Measurements from ENCODE around the gene RELT. TPM values are rescaled to one million over a fixed set of nuclear protein-coding genes. Genes with fewer than 3 reads are reported as not detected.

RELT gene
- total and polyA plus RNA-seq, 2 donors (not counting 1 experiment from before 2014, with no cell fraction given), result 0.33 to 0.70 TPM

DNA sequence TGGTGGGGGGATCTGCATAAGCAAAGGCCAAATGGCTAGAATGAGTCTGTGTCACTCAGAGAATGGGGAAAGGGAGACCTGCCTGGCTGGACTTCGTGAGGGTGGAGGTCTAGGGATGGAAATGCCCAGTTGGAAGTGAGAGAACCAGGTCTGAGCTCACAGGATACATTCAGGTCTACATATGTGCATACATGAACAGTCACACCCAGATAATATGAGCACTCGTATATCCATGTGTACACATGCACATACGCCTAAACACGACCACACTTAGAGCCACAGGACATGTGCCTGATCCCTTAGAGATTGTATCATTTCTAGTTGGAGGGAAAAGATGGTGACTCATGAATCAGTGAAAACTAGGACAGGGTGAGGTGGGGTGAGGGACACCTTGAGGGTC is 21.1 kb upstream of the RELT start:
- Histone ChIP-seq H3K27me3 (ENCODE audit: control insufficient read depth, insufficient read depth, low read length) (no peaks in the 10 kb centered on the region), H3K9me3 (ENCODE audit: control insufficient read depth, insufficient read depth, low read depth, low read length) (no peaks in the 10 kb centered on the region), H2AFZ (ENCODE audit: low read length) (no peak overlapping the region), H3K4me3 (replicated peaks in 1 of 4; ENCODE audit: control extremely low read depth in 1 of 4, insufficient read depth in 1 of 4, low read depth in 3 of 4, low read length in 4 of 4) (no peak overlapping the region), H3K36me3 (ENCODE audit: control insufficient read depth, insufficient read depth, low read length) (peaks cover 47% of the 10 kb centered on the region), H3K9ac (ENCODE audit: insufficient read depth, low read length) (no peak overlapping the region), H4K20me1 (ENCODE audit: control insufficient read depth, extremely low read depth, insufficient read depth, low read length) (no peaks in the 10 kb centered on the region), H3K4me2 (ENCODE audit: extremely low read depth, insufficient read depth, low read length) (no peak overlapping the region), H3K4me1 (ENCODE audit: control insufficient read depth, extremely low read depth, insufficient read depth, low read length) (peaks cover 33% of the 10 kb centered on the region), H3K79me2 (ENCODE audit: control insufficient read depth, insufficient read depth, low read length) (peaks cover 4% of the 10 kb centered on the region), H3K27ac (ENCODE audit: insufficient read depth, low read length) (no peak overlapping the region)
- no peak for TF ChIP-seq EZH2 (IDR thresholded peaks at IDR 0.05; ENCODE audit: low read length, missing control alignments)
- TF ChIP-seq, protein P1, sequence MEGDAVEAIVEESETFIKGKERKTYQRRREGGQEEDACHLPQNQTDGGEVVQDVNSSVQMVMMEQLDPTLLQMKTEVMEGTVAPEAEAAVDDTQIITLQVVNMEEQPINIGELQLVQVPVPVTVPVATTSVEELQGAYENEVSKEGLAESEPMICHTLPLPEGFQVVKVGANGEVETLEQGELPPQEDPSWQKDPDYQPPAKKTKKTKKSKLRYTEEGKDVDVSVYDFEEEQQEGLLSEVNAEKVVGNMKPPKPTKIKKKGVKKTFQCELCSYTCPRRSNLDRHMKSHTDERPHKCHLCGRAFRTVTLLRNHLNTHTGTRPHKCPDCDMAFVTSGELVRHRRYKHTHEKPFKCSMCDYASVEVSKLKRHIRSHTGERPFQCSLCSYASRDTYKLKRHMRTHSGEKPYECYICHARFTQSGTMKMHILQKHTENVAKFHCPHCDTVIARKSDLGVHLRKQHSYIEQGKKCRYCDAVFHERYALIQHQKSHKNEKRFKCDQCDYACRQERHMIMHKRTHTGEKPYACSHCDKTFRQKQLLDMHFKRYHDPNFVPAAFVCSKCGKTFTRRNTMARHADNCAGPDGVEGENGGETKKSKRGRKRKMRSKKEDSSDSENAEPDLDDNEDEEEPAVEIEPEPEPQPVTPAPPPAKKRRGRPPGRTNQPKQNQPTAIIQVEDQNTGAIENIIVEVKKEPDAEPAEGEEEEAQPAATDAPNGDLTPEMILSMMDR (conservative IDR thresholded peaks at IDR 0.05 in 1 of 2, IDR thresholded peaks at IDR 0.05 in 1 of 2; ENCODE audit: low read depth in 1 of 2, low read length in 2 of 2), result no peak
- DNase-seq (ENCODE audit: low read depth in 2 of 2), result no peak

- no peak overlapping the region for H3K9ac ChIP-seq (ENCODE audit: insufficient read depth, low read length)
- no peaks in the 10 kb centered on the region for H3K27me3 ChIP-seq (ENCODE audit: control insufficient read depth, insufficient read depth, low read length)
- DNase-seq (ENCODE audit: low read depth in 2 of 2), result no peak
- peak overlapping the region; percentile 28 for H3K27ac ChIP-seq (ENCODE audit: insufficient read depth, low read length)
- no peaks in the 10 kb centered on the region for H3K9me3 ChIP-seq (ENCODE audit: control insufficient read depth, insufficient read depth, low read depth, low read length)
- no peaks in the 10 kb centered on the region for H4K20me1 ChIP-seq (ENCODE audit: control insufficient read depth, extremely low read depth, insufficient read depth, low read length)
- H3K79me2 ChIP-seq (ENCODE audit: control insufficient read depth, insufficient read depth, low read length), result peaks cover 4% of the 10 kb centered on the region
- no peak overlapping the region for H3K4me3 ChIP-seq (replicated peaks in 1 of 4; ENCODE audit: control extremely low read depth in 1 of 4, insufficient read depth in 1 of 4, low read depth in 3 of 4, low read length in 4 of 4)
- H3K4me2 ChIP-seq (ENCODE audit: extremely low read depth, insufficient read depth, low read length), result no peak overlapping the region
- H2AFZ ChIP-seq (ENCODE audit: low read length), result no peak overlapping the region
- H3K4me1 ChIP-seq (ENCODE audit: control insufficient read depth, extremely low read depth, insufficient read depth, low read length), result peaks cover 25% of the 10 kb centered on the region
- H3K36me3 ChIP-seq (ENCODE audit: control insufficient read depth, insufficient read depth, low read length), result peaks cover 62% of the 10 kb centered on the region
- TF ChIP-seq, protein P1 (conservative IDR thresholded peaks at IDR 0.05 in 1 of 2, IDR thresholded peaks at IDR 0.05 in 1 of 2; ENCODE audit: low read depth in 1 of 2, low read length in 2 of 2), result no peak
- no peak for TF ChIP-seq EZH2 (IDR thresholded peaks at IDR 0.05; ENCODE audit: low read length, missing control alignments)
Measured at GRCh38 chr11:73356979-73357860, 19.0 kb upstream of the RELT start.

DNA sequence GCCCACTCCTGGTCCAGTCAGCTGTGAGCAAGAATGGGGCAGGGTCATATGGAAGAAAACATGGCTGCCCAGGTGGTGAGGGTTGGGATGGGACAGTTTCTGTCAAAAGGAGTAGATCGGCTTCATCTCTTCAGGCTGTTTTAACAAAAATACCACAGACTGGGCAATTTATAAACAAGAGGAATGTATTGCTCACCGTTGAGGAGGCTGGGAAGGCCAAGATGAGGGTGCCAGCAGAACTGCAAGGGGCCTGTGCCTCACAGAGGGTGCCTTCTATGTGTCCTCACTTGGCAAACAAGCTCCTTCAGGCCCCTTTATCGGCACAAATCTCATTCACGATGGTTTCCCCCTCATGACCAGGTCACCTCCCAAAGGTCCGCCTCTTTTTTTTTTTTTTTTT is 18.1 kb upstream of the RELT start:
- DNase-seq (ENCODE audit: low read depth in 2 of 2), result peak in 1 of 2 donors; percentile 42
- no peak for TF ChIP-seq EZH2 (IDR thresholded peaks at IDR 0.05; ENCODE audit: low read length, missing control alignments)
- TF ChIP-seq, protein P1 (conservative IDR thresholded peaks at IDR 0.05 in 1 of 2, IDR thresholded peaks at IDR 0.05 in 1 of 2; ENCODE audit: low read depth in 1 of 2, low read length in 2 of 2), result no peak
- no peak overlapping the region for H3K4me3 ChIP-seq (replicated peaks in 1 of 4; ENCODE audit: control extremely low read depth in 1 of 4, insufficient read depth in 1 of 4, low read depth in 3 of 4, low read length in 4 of 4)
- H3K79me2 ChIP-seq (ENCODE audit: control insufficient read depth, insufficient read depth, low read length), result peaks cover 4% of the 10 kb centered on the region
- H3K36me3 ChIP-seq (ENCODE audit: control insufficient read depth, insufficient read depth, low read length), result peaks cover 64% of the 10 kb centered on the region
- H2AFZ ChIP-seq (ENCODE audit: low read length), result no peak overlapping the region
- H3K4me2 ChIP-seq (ENCODE audit: extremely low read depth, insufficient read depth, low read length), result no peak overlapping the region
- peaks cover 25% of the 10 kb centered on the region for H3K4me1 ChIP-seq (ENCODE audit: control insufficient read depth, extremely low read depth, insufficient read depth, low read length)
- H3K27me3 ChIP-seq (ENCODE audit: control insufficient read depth, insufficient read depth, low read length), result no peaks in the 10 kb centered on the region
- no peaks in the 10 kb centered on the region for H4K20me1 ChIP-seq (ENCODE audit: control insufficient read depth, extremely low read depth, insufficient read depth, low read length)
- no peak overlapping the region for H3K9ac ChIP-seq (ENCODE audit: insufficient read depth, low read length)
- H3K27ac ChIP-seq (ENCODE audit: insufficient read depth, low read length), result peak overlapping the region; percentile 28
- H3K9me3 ChIP-seq (ENCODE audit: control insufficient read depth, insufficient read depth, low read depth, low read length), result no peaks in the 10 kb centered on the region
